ENCODE measurements around the gene BEGAIN. TPM values are rescaled to one million over a fixed set of nuclear protein-coding genes. Genes with fewer than 3 reads are reported as not detected.

Gene BEGAIN
- total RNA-seq, 1 donor from 2014 or later: 1.5 TPM

DNA sequence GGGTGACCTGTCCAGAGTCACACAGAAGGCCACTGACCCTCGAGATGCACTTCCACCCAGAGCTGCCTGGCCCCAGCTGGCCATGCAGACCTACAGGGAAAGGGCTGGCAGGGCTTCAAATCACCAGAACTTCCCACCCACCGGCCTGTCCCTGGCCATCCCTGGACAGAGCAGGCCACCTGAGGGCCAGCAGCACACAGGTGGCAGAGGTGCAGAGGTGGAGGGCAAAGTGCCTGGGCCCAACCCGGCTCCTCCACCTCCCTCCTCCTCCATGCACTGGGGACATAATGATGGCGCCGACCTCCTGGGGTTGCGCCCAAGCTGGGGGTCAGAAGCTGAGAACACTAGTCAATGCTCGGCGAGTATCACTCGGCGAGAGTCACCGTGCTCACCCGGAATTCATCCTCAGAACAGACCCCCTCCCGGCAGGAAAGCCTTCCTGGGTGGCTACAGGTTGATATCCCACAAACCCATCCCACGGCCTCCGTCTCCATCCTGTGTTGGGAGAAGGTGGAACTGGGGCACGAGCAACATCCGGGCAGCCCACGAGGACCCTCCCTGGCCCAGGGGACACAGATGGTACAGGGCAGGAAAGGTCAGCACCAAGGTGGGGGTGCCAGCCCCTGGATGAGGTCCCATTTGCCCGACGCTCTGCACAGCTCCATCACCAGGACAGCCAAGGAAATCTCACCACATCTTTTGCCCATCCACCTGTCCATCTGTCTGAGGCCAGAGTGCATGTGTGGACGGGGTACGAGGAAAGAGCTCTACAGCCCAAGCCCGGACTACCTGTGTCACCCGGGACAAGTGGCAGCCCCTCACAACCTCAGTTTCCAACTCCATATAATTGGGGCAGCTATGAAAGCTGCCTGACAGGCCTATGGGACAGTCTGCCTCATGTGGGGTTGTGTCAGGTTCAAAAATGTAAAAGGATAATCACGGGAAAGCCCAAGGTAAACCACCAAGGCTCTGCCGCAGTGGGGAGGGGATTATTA, 10.8 kb downstream of the BEGAIN start:
- H3K36me3 ChIP-seq: no peaks in the 10 kb centered on the region
- peak; percentile 48 for DNase-seq

GRCh38 chr14:100575266-100575995, 11.8 kb downstream of the BEGAIN start:
- TF ChIP-seq, protein P1, sequence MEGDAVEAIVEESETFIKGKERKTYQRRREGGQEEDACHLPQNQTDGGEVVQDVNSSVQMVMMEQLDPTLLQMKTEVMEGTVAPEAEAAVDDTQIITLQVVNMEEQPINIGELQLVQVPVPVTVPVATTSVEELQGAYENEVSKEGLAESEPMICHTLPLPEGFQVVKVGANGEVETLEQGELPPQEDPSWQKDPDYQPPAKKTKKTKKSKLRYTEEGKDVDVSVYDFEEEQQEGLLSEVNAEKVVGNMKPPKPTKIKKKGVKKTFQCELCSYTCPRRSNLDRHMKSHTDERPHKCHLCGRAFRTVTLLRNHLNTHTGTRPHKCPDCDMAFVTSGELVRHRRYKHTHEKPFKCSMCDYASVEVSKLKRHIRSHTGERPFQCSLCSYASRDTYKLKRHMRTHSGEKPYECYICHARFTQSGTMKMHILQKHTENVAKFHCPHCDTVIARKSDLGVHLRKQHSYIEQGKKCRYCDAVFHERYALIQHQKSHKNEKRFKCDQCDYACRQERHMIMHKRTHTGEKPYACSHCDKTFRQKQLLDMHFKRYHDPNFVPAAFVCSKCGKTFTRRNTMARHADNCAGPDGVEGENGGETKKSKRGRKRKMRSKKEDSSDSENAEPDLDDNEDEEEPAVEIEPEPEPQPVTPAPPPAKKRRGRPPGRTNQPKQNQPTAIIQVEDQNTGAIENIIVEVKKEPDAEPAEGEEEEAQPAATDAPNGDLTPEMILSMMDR (IDR thresholded peaks at IDR 0.05): no peak
- Histone ChIP-seq H3K9me3 (no peaks in the 10 kb centered on the region), H3K27me3 (peaks cover 33% of the 10 kb centered on the region), H3K4me3 (no peak overlapping the region), H3K4me1 (no peaks in the 10 kb centered on the region), H3K27ac (no peak overlapping the region), H3K36me3 (no peaks in the 10 kb centered on the region)
- intact Hi-C loops (cut with DNase I): no loop called here
- ATAC-seq (no peak), DNase-seq (no peak)

More for the DNA sequence above, 10.8 kb downstream of the BEGAIN start:
- intact Hi-C loops (cut with DNase I): no loop called here
- H3K9me3 ChIP-seq: no peaks in the 10 kb centered on the region
- ATAC-seq: no peak
- H3K4me3 ChIP-seq: no peak overlapping the region
- no peaks in the 10 kb centered on the region for H3K4me1 ChIP-seq
- H3K27ac ChIP-seq: no peak overlapping the region
- TF ChIP-seq, protein P1 (IDR thresholded peaks at IDR 0.05): no peak
- H3K27me3 ChIP-seq: peaks cover 24% of the 10 kb centered on the region

DNA sequence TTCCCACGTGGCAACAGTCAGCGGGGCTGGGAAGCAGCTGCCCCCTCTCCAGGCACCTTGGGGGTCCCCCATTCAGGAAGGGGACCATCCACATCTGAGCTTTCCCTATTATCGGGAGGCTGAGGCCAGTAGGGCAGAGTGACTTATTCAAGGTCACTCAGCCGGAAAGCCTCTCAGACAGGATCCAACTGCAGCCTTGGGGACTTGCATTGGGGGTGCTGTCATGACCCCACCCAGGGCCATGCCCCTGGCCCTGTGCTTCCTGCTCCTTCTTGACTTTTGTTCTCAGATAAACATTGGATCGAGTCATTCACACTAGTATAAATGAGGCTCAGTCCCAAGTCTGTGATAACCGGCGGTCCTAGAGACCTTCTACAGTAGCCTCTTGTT, 12.6 kb downstream of the BEGAIN start:
- Histone ChIP-seq H3K4me1 (no peaks in the 10 kb centered on the region), H3K27me3 (peaks cover 40% of the 10 kb centered on the region)
- no peak for ATAC-seq

GRCh38 chr14:100573757-100574641, 13.2 kb downstream of the BEGAIN start:
- Histone ChIP-seq H3K27ac (no peak overlapping the region), H3K4me3 (no peak overlapping the region), H3K9me3 (no peaks in the 10 kb centered on the region), H3K36me3 (no peaks in the 10 kb centered on the region), H3K27me3 (peaks cover 46% of the 10 kb centered on the region), H3K4me1 (peaks cover 4% of the 10 kb centered on the region)
- TF ChIP-seq, protein P1 (IDR thresholded peaks at IDR 0.05): no peak
- intact Hi-C loops (cut with DNase I): no loop called here
- no peak for ATAC-seq
- no peak for DNase-seq

More for the DNA sequence above, 12.6 kb downstream of the BEGAIN start:
- intact Hi-C loops (cut with DNase I): no loop called here
- Histone ChIP-seq H3K4me3 (no peak overlapping the region), H3K27ac (no peak overlapping the region), H3K9me3 (no peaks in the 10 kb centered on the region), H3K36me3 (no peaks in the 10 kb centered on the region)
- TF ChIP-seq, protein P1 (IDR thresholded peaks at IDR 0.05): no peak
- DNase-seq: no peak
